GM13977 (cell line): ENCODE measurements around the gene CD58.
"Not testable (repeated sequence)": the region's sequence is repeated elsewhere in the genome, so short reads cannot be mapped to it uniquely, and the experiment has no call there.

Source experiments
- DNase-seq: peaks from one replicate; pipeline ENCODE4 v3.0.0; 2012; ENCODE audit warnings: low spot score
- in situ Hi-C: fragments of 300-500 bp; cut with MboI; formaldehyde crosslinking; loops from one replicate; pipeline ENCODE4 v1.12.0; 2022; ENCODE audit warnings: low sequenced_read_pairs, low pct_unique_long_range_greater_than_20kb, mixed read lengths, inconsistent platforms; ENCODE audit not compliant: unreplicated experiment
- TF ChIP-seq, protein P1 (sequence below): IDR thresholded peaks from 2 replicates; pipeline ENCODE4 v1.5.1; 2012; ENCODE audit warnings: mild to moderate bottlenecking, control low read depth; ENCODE audit not compliant: insufficient read depth; ENCODE audit errors: extremely low read depth, missing control alignments

Gene CD58, protein sequence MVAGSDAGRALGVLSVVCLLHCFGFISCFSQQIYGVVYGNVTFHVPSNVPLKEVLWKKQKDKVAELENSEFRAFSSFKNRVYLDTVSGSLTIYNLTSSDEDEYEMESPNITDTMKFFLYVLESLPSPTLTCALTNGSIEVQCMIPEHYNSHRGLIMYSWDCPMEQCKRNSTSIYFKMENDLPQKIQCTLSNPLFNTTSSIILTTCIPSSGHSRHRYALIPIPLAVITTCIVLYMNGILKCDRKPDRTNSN

DNA sequence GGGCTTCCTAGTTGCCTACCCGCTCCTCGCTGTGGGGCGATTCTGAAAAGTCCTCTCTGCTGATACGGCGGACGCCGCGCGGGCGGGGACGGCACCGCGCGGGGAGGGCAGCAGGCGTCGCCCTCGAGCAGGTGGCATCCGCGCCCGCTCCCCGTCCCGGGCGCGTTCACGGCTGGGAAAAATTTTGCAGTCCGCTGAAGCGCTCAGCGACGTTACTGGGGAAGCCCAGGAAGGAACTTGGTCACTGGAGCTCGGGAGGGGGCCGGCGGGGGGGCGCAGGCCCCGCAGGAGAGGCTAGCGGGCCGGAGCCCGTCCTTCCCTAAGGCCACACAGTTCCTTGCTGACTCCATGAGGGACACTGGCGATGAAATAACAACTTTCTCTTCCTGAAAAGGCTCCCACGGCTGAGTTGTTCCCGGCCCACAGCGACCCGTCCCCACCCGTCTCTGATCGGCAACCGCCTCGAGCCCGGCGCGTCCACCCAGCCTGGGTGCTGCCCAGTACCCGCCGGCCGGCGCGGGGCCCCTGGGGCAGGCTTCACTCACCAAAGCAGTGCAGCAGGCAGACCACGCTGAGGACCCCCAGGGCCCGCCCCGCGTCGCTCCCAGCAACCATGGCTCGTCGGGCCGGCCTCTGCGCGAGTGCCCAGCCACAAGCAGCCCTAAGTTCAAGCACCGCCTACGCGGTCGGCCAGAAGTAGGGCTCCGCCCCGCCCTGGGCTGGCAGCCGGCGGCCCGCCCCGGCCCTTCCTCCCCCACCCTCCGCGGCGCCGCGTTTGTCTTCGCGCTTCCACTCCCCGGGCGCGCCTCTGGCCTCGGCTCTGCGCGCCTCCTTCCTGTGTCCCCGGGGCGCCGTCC is at the start of gene CD58:
CD58 (minus strand) TSS at position 669 of the 857 bp plus-strand sequence; CDS start at position 615, 54 bp downstream.
- DNase-seq = peak; percentile 92
- in situ Hi-C loops = loop anchor here (25.0 kb wide), 1 partner anchor 492 kb away; the partner anchor contains the start of gene TTF2
- TF ChIP-seq, protein P1, sequence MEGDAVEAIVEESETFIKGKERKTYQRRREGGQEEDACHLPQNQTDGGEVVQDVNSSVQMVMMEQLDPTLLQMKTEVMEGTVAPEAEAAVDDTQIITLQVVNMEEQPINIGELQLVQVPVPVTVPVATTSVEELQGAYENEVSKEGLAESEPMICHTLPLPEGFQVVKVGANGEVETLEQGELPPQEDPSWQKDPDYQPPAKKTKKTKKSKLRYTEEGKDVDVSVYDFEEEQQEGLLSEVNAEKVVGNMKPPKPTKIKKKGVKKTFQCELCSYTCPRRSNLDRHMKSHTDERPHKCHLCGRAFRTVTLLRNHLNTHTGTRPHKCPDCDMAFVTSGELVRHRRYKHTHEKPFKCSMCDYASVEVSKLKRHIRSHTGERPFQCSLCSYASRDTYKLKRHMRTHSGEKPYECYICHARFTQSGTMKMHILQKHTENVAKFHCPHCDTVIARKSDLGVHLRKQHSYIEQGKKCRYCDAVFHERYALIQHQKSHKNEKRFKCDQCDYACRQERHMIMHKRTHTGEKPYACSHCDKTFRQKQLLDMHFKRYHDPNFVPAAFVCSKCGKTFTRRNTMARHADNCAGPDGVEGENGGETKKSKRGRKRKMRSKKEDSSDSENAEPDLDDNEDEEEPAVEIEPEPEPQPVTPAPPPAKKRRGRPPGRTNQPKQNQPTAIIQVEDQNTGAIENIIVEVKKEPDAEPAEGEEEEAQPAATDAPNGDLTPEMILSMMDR = peak; percentile 82

DNA sequence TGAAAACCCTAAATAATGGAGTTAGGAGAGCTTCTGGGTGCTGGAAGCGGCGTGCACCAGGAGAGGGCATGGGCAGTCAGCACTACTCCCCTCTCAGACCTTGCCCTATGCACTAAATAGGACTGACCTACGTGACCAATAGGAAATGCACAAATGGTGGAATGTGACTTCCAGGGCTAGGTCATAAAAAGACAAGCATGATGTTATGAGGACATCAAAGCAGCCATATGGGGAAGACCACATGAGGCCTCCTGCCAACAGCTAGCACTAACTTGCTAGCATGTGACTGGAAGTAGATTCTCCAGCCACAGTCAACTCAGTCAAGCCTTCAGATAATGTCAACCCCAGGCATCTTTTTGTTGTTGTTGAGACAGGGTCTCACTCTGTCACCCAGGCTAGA is 49.6 kb upstream of the CD58 start:
- in situ Hi-C loops, DNase-seq: not testable (repeated sequence)

DNA sequence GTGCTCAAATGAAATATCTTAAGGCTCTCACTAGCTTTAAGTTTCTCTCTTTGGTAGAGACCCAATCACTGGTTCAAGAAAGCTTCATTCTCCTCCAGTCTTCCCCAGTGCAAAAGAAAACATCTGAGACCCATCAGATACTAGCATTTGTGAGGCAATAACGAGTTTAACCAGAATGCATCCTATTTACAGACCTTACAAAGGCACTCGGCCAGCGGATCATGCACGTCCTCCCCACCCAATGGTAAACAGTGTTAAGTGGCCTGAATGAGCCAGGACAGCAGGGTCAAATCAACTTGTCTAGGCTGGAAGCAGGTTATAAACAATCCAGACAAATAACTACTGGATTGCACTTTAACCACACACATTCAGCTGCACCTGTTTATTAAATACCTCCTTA is 48.3 kb upstream of the CD58 start:
- DNase-seq, in situ Hi-C loops: not testable (repeated sequence)

DNA sequence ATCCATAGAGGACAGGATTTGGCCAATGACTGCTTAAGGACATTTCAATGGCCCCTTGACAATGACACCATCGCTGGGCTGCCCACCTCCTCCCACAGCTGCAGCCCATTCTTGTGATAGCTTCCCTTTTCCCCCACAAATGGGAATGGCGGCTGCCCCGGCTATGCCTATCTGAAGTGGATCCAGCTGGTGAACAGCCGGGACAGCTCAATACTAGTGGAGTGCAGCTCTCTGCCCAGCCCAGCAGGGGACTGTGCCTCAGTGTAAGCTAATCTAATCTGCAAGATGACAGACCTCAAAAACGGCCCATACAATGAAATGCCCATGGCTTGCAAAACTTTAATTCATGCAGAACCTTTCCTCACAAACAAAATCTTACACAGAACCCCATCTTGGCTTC is 47.0 kb upstream of the CD58 start:
- in situ Hi-C loops, DNase-seq: not testable (repeated sequence)

DNA sequence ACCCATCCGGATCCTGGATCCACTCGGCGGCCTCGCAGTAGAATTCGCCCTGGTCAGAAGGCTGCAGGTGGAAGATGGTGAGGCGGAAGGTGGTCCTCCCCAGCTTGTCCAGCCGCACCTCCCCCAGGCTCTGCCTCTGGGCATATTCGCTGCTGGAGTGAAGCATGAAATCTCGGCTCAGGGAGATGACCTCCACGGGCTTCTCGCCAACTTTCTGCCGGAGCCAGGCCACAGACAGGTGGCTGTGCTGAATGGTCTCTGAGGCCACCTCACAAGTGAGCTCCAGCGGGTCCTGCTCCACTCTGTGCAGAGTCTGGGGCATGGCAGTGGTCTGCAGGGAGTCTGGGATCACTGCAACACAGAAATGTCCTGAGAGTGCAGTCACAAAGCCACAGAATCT is 43.0 kb upstream of the CD58 start:
- in situ Hi-C loops = not testable (repeated sequence)

DNA sequence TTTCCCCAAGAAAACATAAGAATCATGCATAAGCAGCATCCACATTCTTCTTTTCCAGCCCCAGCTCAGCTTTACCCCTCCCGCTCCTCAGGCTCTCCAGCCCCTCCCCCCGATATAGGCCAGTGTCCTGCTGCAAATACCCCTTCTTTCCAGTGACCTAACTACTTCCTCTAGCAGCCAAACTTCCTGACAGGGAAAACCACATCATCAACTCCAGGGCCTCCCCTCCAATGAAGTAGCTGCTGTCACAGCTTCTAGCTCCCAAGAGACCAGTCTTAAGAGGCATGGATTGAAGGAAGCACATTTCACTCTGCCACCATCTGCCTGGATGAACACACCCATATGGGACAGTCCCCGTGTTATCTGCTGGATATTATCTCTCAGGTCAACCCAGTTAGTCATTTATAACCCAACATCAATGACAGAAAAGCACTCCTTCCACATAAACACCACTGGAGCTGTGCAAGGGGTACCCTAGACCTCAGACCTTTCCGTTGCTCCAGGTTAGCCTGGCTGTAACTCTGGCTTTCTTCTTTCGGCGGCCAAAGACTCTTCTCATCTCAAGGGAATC is 39.1 kb upstream of the CD58 start:
- in situ Hi-C loops, DNase-seq: not testable (repeated sequence)

More for the DNA sequence above, 43.0 kb upstream of the CD58 start:
- not testable (repeated sequence) for DNase-seq

DNA sequence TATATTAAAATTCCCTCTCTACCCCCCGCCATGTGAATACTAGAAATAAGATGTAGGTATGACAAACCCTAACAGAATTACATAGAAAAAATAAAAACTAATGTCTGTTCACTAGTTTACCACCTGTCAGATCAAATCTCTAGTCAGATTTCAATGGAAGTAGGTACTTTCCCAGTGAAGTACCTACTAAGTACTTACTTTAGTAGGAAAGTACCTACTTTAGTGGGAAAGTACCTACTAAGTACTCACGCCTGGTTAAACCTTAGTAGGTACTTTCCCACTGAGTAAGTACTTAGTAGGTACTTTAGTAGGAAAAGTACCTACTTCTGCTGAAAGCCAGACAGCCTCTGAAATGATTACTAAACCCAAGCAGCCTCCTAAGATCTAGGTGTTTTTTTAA is 38.0 kb upstream of the CD58 start:
- in situ Hi-C loops, DNase-seq: not testable (repeated sequence)

DNA sequence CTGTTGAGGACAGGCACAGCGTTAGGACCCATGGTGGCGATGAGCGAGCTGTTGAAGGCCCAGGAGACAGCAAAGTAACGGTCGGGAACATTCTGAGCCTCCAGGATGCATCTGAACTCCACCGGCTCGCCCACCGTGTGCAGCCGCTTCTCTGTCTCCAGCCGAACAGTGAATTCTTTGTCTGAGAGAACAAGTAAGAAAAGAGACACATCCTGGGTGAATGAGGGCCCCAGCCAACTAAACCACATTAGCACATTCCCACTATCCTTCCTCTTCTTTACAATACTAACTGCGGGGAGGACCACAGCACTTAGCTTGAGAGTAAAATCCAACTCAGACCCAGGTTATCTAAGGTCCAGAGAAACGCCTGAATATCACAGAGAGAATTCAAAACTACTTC is 37.3 kb upstream of the CD58 start:
- DNase-seq, in situ Hi-C loops: not testable (repeated sequence)

DNA sequence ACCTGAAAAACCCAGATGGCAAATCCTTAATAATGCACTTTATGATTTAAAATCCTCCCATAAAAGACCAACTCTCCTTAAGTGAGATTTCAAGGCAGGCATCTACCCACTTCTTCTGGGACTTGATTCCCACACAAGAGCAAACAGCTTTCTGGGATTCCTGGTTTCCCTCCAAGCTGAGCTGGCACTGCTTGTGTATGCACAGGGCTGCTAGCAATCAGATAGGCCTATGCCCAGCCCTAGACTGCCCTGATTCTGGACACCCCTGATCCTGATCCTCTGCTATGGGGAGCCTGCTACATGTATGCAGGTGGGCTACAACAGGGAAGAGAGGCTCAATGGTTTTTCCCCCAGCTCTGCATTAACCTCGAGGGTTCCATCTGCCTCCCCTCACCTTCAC is 36.6 kb upstream of the CD58 start:
- DNase-seq, in situ Hi-C loops: not testable (repeated sequence)

DNA sequence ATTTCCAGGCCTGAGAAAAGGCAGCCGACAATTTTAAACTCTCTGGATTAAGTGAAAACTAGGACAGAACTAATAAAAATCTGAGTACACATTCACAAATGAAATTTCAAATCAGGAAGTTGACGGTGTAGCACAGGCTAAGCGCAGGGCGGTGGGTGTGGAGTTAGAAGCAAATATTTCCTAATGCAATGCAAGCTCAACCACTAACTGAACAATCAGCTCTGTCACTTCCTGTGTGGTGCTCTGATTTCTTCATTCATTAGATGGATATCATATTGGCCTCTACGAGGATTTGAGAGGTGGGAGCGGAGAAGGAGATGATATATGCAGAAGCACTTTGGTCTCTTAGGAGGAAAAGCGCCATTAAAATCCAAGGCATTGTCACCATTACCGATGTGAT is 35.2 kb upstream of the CD58 start:
- in situ Hi-C loops, DNase-seq: not testable (repeated sequence)

DNA sequence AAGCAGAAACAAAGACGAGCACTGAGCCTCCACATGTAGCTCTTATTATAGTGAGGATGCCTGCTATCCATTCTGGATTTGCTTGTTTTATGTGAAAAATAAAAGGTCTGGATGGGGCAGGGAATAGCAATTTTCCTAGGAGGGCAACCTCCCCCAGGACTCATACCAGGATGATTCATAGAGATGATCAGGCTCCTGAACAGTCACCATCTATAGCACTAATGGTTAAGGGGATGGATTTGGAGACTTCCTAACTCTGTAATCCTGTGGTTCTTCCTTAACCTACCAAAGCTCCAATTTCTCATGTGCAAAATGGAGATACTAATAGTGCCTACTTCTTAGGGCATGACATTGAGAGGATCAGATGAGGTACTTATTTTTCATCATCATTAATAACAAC is 34.5 kb upstream of the CD58 start:
- TF ChIP-seq, protein P1 = no peak
- DNase-seq = no peak
- in situ Hi-C loops = no loop called here

DNA sequence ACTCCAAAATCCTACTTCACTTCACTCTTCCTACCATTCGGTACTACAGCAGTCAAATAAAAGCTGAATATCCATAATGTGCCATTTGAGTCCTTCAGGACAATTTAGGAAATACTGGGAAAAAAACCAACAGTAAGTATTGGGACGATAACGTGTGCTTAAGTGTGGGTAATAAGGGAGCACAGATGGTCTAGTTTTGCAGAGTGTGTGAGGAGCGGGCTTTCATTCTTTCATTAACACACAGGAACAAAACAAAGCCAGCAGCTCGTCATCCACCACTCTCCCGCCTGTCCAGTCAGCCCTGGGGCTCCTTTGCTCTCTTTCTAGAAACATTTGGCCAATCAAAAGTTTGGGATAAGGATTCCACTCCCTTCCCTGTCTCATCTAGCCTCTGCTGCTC is 33.6 kb upstream of the CD58 start:
- not testable (repeated sequence) for DNase-seq

DNA sequence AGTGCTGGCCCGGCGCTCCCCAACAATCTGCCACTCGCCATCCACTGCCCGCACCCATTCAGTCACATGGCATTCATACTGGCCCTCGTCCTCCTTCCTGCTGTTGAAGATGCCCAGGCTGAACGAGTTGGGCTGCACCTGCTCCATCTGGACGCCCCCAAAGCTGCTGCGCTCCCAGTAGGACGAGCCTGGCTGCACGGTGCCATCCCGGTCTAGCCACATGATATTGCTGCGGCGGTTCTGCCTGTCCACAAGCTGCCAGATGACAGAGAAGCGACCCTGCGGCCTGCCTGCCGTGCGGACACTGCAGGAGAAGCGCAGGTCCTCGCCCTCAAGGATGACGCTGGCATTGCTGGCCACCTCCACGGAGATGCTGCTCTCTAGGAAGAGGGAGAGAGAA is 32.8 kb upstream of the CD58 start:
- in situ Hi-C loops, DNase-seq: not testable (repeated sequence)

More for the DNA sequence above, 33.6 kb upstream of the CD58 start:
- in situ Hi-C loops = not testable (repeated sequence)

DNA sequence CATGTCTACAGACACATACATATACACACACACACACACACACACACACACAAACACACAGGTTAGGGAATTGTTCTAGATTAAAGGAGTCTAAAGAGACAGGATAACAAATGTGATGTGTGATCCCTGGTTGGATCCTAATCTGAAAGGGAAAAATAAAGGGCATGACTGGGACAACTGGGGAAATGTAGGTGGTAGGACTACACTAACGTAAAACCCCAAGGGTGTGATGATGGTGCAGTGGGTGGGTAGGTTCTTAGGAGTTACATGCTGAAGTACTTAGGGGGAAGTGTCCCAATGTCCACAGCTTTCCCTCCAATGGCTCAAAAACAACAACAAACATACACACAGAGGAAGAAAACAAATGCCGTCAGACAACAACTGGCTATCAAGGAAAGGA is 28.5 kb upstream of the CD58 start:
- in situ Hi-C loops = loop anchor here (25.0 kb wide), 1 partner anchor 213 kb away; no protein-coding TSS in a partner anchor
- DNase-seq = not testable (repeated sequence)

DNA sequence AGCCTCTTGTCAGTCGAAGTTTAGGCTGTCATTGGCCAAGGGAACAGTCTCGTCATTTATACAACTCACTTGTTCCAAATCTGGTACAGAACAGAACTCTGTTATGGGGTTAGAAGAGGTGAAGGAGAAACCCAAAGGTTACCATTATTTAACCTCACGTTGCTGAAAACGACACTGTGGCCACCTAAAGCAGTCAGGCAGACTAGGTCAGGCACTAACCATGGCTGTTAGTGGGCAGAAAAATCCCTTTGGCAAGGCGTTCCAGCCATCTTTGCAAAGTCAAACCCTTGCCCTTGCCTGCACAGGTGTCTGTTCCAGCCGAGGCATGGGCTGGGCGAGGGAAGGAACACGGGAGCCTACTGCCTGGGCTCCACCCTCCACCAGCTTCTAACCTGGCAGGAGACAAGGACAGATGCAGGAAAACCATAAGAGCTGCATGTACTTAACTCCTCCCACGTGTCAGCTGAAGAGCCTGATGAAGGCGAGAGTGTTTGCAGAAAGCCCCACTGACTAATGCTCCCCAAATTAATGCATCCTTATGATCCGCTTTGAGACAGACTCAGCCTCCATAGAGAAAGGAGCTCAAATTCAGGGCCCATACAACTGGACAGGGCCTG is 27.7 kb upstream of the CD58 start:
- not testable (repeated sequence) for DNase-seq
- in situ Hi-C loops = loop anchor here (25.0 kb wide), 1 partner anchor 214 kb away; no protein-coding TSS in a partner anchor
